Cardiac fibroblast (primary cell): ENCODE measurements around the gene SCCPDH.
A peak's percentile ranks its signal among the peaks of the same experiment; 100 is the strongest.

Experiments used
- DNase-seq, 2 donors: peaks; one replicate each; pipeline versions ENCODE4 v3.0.0 to v3.0.0-alpha.2; 2010; ENCODE audit warnings: low read depth in 2 of 2
- H3K4me3 ChIP-seq, 2 donors: replicated peaks in 1 of 2; 1 replicate in 1 of 2; 2 replicates in 1 of 2; pipeline ENCODE4 v1.5.1; 2011; ENCODE audit warnings: low read depth in 2 of 2, low read length in 2 of 2, mild to moderate bottlenecking in 2 of 2, moderate library complexity in 1 of 2
- CTCF ChIP-seq: IDR thresholded peaks from one replicate; pipeline ENCODE4 v1.5.1; 2011; ENCODE audit warnings: low read depth, mild to moderate bottlenecking, low read length, inconsistent platforms

SCCPDH gene, protein sequence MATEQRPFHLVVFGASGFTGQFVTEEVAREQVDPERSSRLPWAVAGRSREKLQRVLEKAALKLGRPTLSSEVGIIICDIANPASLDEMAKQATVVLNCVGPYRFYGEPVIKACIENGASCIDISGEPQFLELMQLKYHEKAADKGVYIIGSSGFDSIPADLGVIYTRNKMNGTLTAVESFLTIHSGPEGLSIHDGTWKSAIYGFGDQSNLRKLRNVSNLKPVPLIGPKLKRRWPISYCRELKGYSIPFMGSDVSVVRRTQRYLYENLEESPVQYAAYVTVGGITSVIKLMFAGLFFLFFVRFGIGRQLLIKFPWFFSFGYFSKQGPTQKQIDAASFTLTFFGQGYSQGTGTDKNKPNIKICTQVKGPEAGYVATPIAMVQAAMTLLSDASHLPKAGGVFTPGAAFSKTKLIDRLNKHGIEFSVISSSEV

DNA sequence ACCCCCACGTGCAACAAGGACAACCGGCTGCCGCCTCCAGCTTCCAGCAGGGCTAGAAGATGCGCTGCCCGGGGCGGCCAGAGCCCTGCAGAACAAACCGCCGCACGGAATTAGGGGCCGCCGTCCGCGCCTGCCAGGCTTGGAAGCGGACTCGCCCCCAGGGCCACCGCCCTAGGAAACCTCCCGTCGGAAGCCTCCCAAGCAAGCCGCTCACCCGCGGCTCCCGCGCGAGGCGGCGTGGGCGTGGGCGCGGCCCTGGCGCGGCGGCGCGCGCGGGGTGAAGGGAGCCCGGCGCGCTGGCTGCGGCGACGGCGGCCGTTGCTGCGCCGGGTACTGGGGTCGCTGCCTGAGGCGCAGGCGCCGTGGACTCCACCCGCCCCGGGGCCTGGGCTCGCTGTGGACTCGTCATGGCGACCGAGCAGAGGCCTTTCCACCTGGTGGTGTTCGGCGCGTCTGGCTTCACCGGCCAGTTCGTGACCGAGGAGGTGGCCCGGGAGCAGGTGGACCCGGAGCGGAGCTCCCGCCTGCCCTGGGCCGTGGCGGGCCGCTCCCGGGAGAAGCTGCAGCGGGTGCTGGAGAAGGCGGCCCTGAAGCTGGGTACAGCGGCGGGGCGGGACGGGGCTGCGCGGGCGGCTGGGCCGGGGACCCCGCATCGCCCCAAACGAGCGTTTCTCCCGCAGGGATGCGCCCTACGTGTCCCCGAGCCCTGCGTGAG, at the start of gene SCCPDH:
SCCPDH (plus strand) TSS at position 394 of the 715 bp plus-strand sequence; CDS start at position 408, 14 bp downstream.
- peak; percentile 59 to 74 for DNase-seq
- TF ChIP-seq CTCF: no peak
- H3K4me3 ChIP-seq: peak within 1 kb of the TSS; percentile 74 to 77

DNA sequence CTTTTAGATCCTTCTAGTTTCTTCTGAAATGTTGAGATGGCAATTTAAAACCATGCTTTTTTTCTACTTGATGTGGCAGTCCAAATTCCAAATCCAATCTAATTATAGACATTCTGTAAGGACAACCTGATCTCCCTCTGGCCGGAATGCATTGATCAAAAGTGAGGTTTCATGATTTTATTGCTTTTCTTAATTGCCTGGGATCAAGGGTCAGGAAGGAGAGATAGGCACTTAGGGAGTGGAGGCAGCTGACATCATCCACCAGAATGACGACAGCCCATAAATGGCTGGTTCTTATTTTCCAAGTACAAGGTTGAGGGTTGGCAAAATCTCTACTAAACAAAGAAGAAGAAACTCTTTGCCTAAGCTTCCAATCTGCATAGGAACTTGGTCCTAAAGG, 46.4 kb upstream of the SCCPDH start:
- H3K4me3 ChIP-seq: no peak overlapping the region
- no peak for DNase-seq
- no peak for TF ChIP-seq CTCF

- peak; percentile 30 to 31 for DNase-seq
- no peak overlapping the region for H3K4me3 ChIP-seq
- no peak for TF ChIP-seq CTCF
Observed at GRCh38 chr1:246678816-246679793, 45.1 kb upstream of the SCCPDH start.

DNA sequence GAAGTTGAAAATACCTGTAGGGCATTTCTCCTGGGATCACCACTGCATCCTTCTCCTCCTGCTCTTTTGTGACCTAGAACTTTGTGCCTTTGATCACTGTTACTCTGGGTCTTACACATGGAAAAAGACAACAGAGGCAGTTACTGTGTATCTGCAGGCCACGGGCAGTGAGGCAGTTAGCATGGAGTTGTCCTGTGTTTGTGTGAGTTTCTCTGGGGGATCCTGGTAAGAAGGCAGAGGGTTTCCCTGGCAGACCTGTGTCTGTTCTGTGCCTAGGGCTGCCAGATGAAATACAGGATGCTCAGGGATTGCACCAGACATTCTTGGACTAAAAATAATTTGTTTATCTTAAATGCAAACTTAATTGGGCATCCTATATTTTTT, 44.4 kb upstream of the SCCPDH start:
- H3K4me3 ChIP-seq: no peak overlapping the region
- no peak for DNase-seq
- TF ChIP-seq CTCF: no peak

DNA sequence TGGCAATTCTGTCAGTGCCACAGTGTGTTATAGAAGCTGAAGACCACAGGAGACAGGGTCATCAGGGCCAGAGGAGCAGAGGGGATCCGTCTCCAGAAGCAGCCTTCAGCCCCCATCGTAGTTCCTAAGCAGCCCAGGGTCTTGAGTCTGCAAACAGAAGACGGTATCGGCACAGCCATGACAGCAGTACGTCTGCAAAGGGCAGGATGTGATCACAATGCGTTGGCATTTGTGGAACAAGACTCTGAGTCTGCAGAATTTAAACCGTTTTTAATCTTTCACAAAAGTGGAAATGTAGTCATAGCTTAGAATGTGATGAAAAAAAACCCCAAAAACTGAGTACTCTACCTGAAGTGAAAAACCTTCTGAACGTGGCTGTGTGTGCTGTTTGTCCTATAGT, 44.0 kb upstream of the SCCPDH start:
- peak; percentile 29 to 59 for DNase-seq
- TF ChIP-seq CTCF: no peak
- H3K4me3 ChIP-seq: no peak overlapping the region

- no peak for TF ChIP-seq CTCF
- no peak overlapping the region for H3K4me3 ChIP-seq
- no peak for DNase-seq
Observed at GRCh38 chr1:246680696-246681130, 43.5 kb upstream of the SCCPDH start.
